ENCODE data around the gene SBF2. TPM values are rescaled to one million over a fixed set of nuclear protein-coding genes. Genes with fewer than 3 reads are reported as not detected.

Gene SBF2
- polyA plus RNA-seq, 1 donor from 2014 or later, result 53.4 TPM

DNA sequence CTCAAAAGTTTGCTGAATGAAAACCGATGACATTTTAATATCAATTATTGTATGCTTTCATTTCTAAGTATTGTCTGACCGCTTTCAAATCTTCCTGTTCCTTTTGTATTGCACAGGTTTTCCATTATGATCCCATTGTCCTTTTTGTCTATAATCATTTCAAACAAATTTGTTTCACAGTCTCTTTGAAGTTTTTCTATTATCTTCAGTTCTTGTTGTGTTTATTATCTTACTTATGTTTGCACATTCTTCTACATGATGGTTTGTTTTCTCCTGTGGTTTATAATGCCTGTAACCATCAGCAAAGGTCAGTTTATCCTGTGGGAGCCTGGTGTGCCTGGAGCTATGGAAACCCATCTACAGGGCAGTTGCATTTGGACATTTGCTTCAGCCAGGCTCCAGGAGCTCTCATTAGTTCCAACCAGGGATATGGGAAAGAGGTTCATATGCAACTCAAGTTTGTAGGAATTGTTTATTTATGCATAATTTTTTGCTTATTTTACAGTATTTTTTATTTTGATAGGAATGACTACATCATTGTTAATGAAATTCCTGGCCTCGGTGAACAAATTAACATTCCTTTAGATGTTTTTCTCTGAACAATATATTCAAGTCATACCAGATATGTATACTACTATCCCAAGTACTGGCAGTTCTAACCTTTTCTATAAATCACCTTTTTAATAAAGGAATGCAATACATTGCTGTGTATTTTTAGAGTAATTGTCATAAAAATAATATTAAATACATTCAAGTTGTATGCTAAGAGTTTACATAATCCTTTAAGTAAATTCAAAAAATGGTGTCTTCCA lies 179.2 kb downstream of the SBF2 start:
- H3K9ac ChIP-seq (ENCODE audit: low read length), result no peak overlapping the region
- H3K79me2 ChIP-seq (replicated peaks; ENCODE audit: insufficient read depth, low read length), result no peaks in the 10 kb centered on the region
- H3K9me3 ChIP-seq (ENCODE audit: low read length), result no peaks in the 10 kb centered on the region
- H3K4me3 ChIP-seq (ENCODE audit: low read length), result no peak overlapping the region
- H3K4me2 ChIP-seq (ENCODE audit: low read length), result no peak overlapping the region
- no peaks in the 10 kb centered on the region for H4K20me1 ChIP-seq (ENCODE audit: insufficient read depth)
- H2AFZ ChIP-seq (ENCODE audit: low read depth, low read length), result no peak overlapping the region
- H3K27ac ChIP-seq (ENCODE audit: low read length), result no peak overlapping the region
- no peaks in the 10 kb centered on the region for H3K36me3 ChIP-seq (ENCODE audit: insufficient read depth, low read length)
- no peaks in the 10 kb centered on the region for H3K27me3 ChIP-seq (ENCODE audit: insufficient read depth, low read depth, low read length)
- H3F3A ChIP-seq (ENCODE audit: insufficient read depth, low read length, poor library complexity, severe bottlenecking), result no peaks in the 10 kb centered on the region
- H3K9me2 ChIP-seq (ENCODE audit: insufficient read depth, low read length), result no peaks in the 10 kb centered on the region
- TF ChIP-seq MXI1 (conservative IDR thresholded peaks at IDR 0.05; ENCODE audit: poor library complexity, severe bottlenecking) (no peak), POLR2AphosphoS5 (IDR thresholded peaks at IDR 0.05) (no peak), SMC3 (conservative IDR thresholded peaks at IDR 0.05; ENCODE audit: poor library complexity) (no peak), RAD21 (conservative IDR thresholded peaks at IDR 0.05) (no peak), TAF1 (IDR thresholded peaks at IDR 0.05; ENCODE audit: low read depth) (no peak), EZH2 (IDR thresholded peaks at IDR 0.05; ENCODE audit: borderline replicate concordance, insufficient read depth, low read length, poor library complexity, severe bottlenecking) (no peak), EP300 (conservative IDR thresholded peaks at IDR 0.05; ENCODE audit: poor library complexity, severe bottlenecking) (no peak)
- TF ChIP-seq, protein P1, sequence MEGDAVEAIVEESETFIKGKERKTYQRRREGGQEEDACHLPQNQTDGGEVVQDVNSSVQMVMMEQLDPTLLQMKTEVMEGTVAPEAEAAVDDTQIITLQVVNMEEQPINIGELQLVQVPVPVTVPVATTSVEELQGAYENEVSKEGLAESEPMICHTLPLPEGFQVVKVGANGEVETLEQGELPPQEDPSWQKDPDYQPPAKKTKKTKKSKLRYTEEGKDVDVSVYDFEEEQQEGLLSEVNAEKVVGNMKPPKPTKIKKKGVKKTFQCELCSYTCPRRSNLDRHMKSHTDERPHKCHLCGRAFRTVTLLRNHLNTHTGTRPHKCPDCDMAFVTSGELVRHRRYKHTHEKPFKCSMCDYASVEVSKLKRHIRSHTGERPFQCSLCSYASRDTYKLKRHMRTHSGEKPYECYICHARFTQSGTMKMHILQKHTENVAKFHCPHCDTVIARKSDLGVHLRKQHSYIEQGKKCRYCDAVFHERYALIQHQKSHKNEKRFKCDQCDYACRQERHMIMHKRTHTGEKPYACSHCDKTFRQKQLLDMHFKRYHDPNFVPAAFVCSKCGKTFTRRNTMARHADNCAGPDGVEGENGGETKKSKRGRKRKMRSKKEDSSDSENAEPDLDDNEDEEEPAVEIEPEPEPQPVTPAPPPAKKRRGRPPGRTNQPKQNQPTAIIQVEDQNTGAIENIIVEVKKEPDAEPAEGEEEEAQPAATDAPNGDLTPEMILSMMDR (IDR thresholded peaks at IDR 0.05; ENCODE audit: poor library complexity, severe bottlenecking), result no peak
- TF ChIP-seq, protein P2, sequence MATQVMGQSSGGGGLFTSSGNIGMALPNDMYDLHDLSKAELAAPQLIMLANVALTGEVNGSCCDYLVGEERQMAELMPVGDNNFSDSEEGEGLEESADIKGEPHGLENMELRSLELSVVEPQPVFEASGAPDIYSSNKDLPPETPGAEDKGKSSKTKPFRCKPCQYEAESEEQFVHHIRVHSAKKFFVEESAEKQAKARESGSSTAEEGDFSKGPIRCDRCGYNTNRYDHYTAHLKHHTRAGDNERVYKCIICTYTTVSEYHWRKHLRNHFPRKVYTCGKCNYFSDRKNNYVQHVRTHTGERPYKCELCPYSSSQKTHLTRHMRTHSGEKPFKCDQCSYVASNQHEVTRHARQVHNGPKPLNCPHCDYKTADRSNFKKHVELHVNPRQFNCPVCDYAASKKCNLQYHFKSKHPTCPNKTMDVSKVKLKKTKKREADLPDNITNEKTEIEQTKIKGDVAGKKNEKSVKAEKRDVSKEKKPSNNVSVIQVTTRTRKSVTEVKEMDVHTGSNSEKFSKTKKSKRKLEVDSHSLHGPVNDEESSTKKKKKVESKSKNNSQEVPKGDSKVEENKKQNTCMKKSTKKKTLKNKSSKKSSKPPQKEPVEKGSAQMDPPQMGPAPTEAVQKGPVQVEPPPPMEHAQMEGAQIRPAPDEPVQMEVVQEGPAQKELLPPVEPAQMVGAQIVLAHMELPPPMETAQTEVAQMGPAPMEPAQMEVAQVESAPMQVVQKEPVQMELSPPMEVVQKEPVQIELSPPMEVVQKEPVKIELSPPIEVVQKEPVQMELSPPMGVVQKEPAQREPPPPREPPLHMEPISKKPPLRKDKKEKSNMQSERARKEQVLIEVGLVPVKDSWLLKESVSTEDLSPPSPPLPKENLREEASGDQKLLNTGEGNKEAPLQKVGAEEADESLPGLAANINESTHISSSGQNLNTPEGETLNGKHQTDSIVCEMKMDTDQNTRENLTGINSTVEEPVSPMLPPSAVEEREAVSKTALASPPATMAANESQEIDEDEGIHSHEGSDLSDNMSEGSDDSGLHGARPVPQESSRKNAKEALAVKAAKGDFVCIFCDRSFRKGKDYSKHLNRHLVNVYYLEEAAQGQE (IDR thresholded peaks at IDR 0.05; ENCODE audit: borderline replicate concordance), result no peak

- H3K27ac ChIP-seq (ENCODE audit: low read length), result no peak overlapping the region
- no peaks in the 10 kb centered on the region for H3K27me3 ChIP-seq (ENCODE audit: insufficient read depth, low read depth, low read length)
- no peak overlapping the region for H3K4me3 ChIP-seq (ENCODE audit: low read length)
- no peaks in the 10 kb centered on the region for H3K36me3 ChIP-seq (ENCODE audit: insufficient read depth, low read length)
- no peaks in the 10 kb centered on the region for H3K9me2 ChIP-seq (ENCODE audit: insufficient read depth, low read length)
- no peaks in the 10 kb centered on the region for H3K9me3 ChIP-seq (ENCODE audit: low read length)
- no peaks in the 10 kb centered on the region for H3F3A ChIP-seq (ENCODE audit: insufficient read depth, low read length, poor library complexity, severe bottlenecking)
- no peak overlapping the region for H3K4me2 ChIP-seq (ENCODE audit: low read length)
- no peaks in the 10 kb centered on the region for H3K79me2 ChIP-seq (replicated peaks; ENCODE audit: insufficient read depth, low read length)
- H2AFZ ChIP-seq (ENCODE audit: low read depth, low read length), result no peak overlapping the region
- TF ChIP-seq, protein P1 (IDR thresholded peaks at IDR 0.05; ENCODE audit: poor library complexity, severe bottlenecking), result no peak
- TF ChIP-seq MXI1 (conservative IDR thresholded peaks at IDR 0.05; ENCODE audit: poor library complexity, severe bottlenecking), result no peak
- TF ChIP-seq SMC3 (conservative IDR thresholded peaks at IDR 0.05; ENCODE audit: poor library complexity), result no peak
- no peak for TF ChIP-seq RAD21 (conservative IDR thresholded peaks at IDR 0.05)
- TF ChIP-seq POLR2AphosphoS5 (IDR thresholded peaks at IDR 0.05), result no peak
- TF ChIP-seq, protein P2 (IDR thresholded peaks at IDR 0.05; ENCODE audit: borderline replicate concordance), result no peak
- TF ChIP-seq EZH2 (IDR thresholded peaks at IDR 0.05; ENCODE audit: borderline replicate concordance, insufficient read depth, low read length, poor library complexity, severe bottlenecking), result no peak
- TF ChIP-seq TAF1 (IDR thresholded peaks at IDR 0.05; ENCODE audit: low read depth), result no peak
- no peak for TF ChIP-seq EP300 (conservative IDR thresholded peaks at IDR 0.05; ENCODE audit: poor library complexity, severe bottlenecking)
- no peak overlapping the region for H3K9ac ChIP-seq (ENCODE audit: low read length)
- no peaks in the 10 kb centered on the region for H4K20me1 ChIP-seq (ENCODE audit: insufficient read depth)
These were observed 180.2 kb downstream of the SBF2 start for GRCh38 chr11:10113852-10114251.
